ENCODE results near the gene GNPDA1. TPM values are rescaled to one million over a fixed set of nuclear protein-coding genes. Genes with fewer than 3 reads are reported as not detected.
A peak's percentile ranks its signal among the peaks of the same experiment; 100 is the strongest.

GNPDA1 gene
- total and polyA plus RNA-seq, 9 of the 15 experiments (the other 6 are each of a cell fraction or from before 2014, with no cell fraction given), result 14.1 to 145 (median 52.2) TPM

- TF ChIP-seq, protein P1, sequence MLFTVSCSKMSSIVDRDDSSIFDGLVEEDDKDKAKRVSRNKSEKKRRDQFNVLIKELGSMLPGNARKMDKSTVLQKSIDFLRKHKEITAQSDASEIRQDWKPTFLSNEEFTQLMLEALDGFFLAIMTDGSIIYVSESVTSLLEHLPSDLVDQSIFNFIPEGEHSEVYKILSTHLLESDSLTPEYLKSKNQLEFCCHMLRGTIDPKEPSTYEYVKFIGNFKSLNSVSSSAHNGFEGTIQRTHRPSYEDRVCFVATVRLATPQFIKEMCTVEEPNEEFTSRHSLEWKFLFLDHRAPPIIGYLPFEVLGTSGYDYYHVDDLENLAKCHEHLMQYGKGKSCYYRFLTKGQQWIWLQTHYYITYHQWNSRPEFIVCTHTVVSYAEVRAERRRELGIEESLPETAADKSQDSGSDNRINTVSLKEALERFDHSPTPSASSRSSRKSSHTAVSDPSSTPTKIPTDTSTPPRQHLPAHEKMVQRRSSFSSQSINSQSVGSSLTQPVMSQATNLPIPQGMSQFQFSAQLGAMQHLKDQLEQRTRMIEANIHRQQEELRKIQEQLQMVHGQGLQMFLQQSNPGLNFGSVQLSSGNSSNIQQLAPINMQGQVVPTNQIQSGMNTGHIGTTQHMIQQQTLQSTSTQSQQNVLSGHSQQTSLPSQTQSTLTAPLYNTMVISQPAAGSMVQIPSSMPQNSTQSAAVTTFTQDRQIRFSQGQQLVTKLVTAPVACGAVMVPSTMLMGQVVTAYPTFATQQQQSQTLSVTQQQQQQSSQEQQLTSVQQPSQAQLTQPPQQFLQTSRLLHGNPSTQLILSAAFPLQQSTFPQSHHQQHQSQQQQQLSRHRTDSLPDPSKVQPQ (CRISPR knock-in tag; IDR thresholded peaks at IDR 0.05; ENCODE audit: borderline replicate concordance), result no peak
- TF ChIP-seq ZFP36 (IDR thresholded peaks at IDR 0.05; ENCODE audit: low read depth, low read length, partially characterized antibody), result no peak
- no peak for TF ChIP-seq RAD51 (IDR thresholded peaks at IDR 0.05; ENCODE audit: borderline replicate concordance, low read depth)
- peak; percentile 11 for TF ChIP-seq HDAC3 (IDR thresholded peaks at IDR 0.05; ENCODE audit: borderline replicate concordance, partially characterized antibody)
- TF ChIP-seq HIVEP1 (CRISPR knock-in tag; IDR thresholded peaks at IDR 0.05), result no peak
- no peak for TF ChIP-seq ZEB2 (IDR thresholded peaks at IDR 0.05)
- no peak for TF ChIP-seq FOXP1 (CRISPR knock-in tag; IDR thresholded peaks at IDR 0.05)
- TF ChIP-seq RFX7 (CRISPR knock-in tag; IDR thresholded peaks at IDR 0.05), result no peak
- TF ChIP-seq SIX5 (IDR thresholded peaks at IDR 0.05; ENCODE audit: borderline replicate concordance in 1 of 2, insufficient read depth in 1 of 2, low read depth in 1 of 2, low read length in 2 of 2), result no peak
- TF ChIP-seq DIDO1 (tag; IDR thresholded peaks at IDR 0.05; ENCODE audit: low read depth), result no peak
- peak; percentile 61; the same call in 1 of the 2 replicates for TF ChIP-seq SUPT5H (IDR thresholded peaks at IDR 0.05)
- no peak for TF ChIP-seq ZNF274 (IDR thresholded peaks at IDR 0.05; ENCODE audit: borderline replicate concordance, low read depth, low read length)
- TF ChIP-seq RFX1 (IDR thresholded peaks at IDR 0.05), result no peak
- peak; percentile 72 for TF ChIP-seq ZNF316 (IDR thresholded peaks at IDR 0.05)
- no peak for TF ChIP-seq ZNF23 (CRISPR knock-in tag; IDR thresholded peaks at IDR 0.05)
- no peak for TF ChIP-seq NCOA2 (IDR thresholded peaks at IDR 0.05; ENCODE audit: partially characterized antibody in 2 of 2)
- TF ChIP-seq SRSF3 (IDR thresholded peaks at IDR 0.05; ENCODE audit: insufficient read depth, low read length), result no peak
- peak; percentile 81 for TF ChIP-seq L3MBTL2 (IDR thresholded peaks at IDR 0.05)
- TF ChIP-seq SMARCE1 (IDR thresholded peaks at IDR 0.05), result no peak
- TF ChIP-seq, protein P2, sequence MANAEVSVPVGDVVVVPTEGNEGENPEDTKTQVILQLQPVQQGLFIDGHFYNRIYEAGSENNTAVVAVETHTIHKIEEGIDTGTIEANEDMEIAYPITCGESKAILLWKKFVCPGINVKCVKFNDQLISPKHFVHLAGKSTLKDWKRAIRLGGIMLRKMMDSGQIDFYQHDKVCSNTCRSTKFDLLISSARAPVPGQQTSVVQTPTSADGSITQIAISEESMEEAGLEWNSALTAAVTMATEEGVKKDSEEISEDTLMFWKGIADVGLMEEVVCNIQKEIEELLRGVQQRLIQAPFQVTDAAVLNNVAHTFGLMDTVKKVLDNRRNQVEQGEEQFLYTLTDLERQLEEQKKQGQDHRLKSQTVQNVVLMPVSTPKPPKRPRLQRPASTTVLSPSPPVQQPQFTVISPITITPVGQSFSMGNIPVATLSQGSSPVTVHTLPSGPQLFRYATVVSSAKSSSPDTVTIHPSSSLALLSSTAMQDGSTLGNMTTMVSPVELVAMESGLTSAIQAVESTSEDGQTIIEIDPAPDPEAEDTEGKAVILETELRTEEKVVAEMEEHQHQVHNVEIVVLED (CRISPR knock-in tag; IDR thresholded peaks at IDR 0.05), result no peak
- no peak for TF ChIP-seq CCNT2 (IDR thresholded peaks at IDR 0.05; ENCODE audit: borderline replicate concordance, extremely low read depth, insufficient read length, low read depth, low read length)
- TF ChIP-seq, protein P3, sequence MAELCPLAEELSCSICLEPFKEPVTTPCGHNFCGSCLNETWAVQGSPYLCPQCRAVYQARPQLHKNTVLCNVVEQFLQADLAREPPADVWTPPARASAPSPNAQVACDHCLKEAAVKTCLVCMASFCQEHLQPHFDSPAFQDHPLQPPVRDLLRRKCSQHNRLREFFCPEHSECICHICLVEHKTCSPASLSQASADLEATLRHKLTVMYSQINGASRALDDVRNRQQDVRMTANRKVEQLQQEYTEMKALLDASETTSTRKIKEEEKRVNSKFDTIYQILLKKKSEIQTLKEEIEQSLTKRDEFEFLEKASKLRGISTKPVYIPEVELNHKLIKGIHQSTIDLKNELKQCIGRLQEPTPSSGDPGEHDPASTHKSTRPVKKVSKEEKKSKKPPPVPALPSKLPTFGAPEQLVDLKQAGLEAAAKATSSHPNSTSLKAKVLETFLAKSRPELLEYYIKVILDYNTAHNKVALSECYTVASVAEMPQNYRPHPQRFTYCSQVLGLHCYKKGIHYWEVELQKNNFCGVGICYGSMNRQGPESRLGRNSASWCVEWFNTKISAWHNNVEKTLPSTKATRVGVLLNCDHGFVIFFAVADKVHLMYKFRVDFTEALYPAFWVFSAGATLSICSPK (IDR thresholded peaks at IDR 0.05; ENCODE audit: borderline replicate concordance), result no peak
- no peak for TF ChIP-seq RBM22 (IDR thresholded peaks at IDR 0.05; ENCODE audit: low read depth, low read length, poor library complexity, severe bottlenecking)
Measured at GRCh38 chr5:141969783-141970771, 42.8 kb downstream of the GNPDA1 start (continued).
